ENCODE data around the gene TP73.

- TF ChIP-seq CTCF (IDR thresholded peaks at IDR 0.05; ENCODE audit: low read depth, low read length), result no peak
- no peak for TF ChIP-seq EZH2phosphoT487 (IDR thresholded peaks at IDR 0.05; ENCODE audit: low read depth)
These were observed 94.1 kb downstream of the TP73 start for GRCh38 chr1:3746389-3746829.
